Right hindlimb (tissue), 1 donor: ENCODE data around the gene UTP4.
A peak's percentile ranks its signal among the peaks of the same experiment; 100 is the strongest.

Experiments used
- DNase-seq: peaks from one replicate; pipeline ENCODE4 v3.0.0-alpha.2; 2018

The UTP4 gene

GRCh38 chr16:69180011-69180338, 47.5 kb downstream of the UTP4 start:
- no peak for DNase-seq

GRCh38 chr16:69182730-69183416, 50.4 kb downstream of the UTP4 start:
- peak; percentile 68 for DNase-seq

- DNase-seq, result peak; percentile 94
Measured at GRCh38 chr16:69186642-69187445, 54.4 kb downstream of the UTP4 start, which contains the start of gene SNTB2. SNTB2 (plus strand) TSS chr16:69187164; CDS start chr16:69187167, 3 bp downstream.

- DNase-seq, result peak; percentile 69
Measured at GRCh38 chr16:69187446-69188235, 55.2 kb downstream of the UTP4 start.

GRCh38 chr16:69188236-69188549, 55.7 kb downstream of the UTP4 start:
- no peak for DNase-seq

- no peak for DNase-seq
Measured at GRCh38 chr16:69188716-69189115, 56.3 kb downstream of the UTP4 start.

GRCh38 chr16:69190046-69190588, 57.7 kb downstream of the UTP4 start:
- no peak for DNase-seq

GRCh38 chr16:69190598-69190997, 58.1 kb downstream of the UTP4 start:
- DNase-seq, result no peak

- DNase-seq, result no peak
Measured at GRCh38 chr16:69191136-69191535, 58.7 kb downstream of the UTP4 start.

GRCh38 chr16:69193855-69194254, 61.4 kb downstream of the UTP4 start:
- DNase-seq, result no peak

GRCh38 chr16:69194488-69194887, 62.0 kb downstream of the UTP4 start:
- DNase-seq, result no peak

- no peak for DNase-seq
Measured at GRCh38 chr16:69195369-69196029, 63.0 kb downstream of the UTP4 start.

- DNase-seq, result no peak
Measured at GRCh38 chr16:69197573-69197972, 65.1 kb downstream of the UTP4 start.

GRCh38 chr16:69199382-69199781, 66.9 kb downstream of the UTP4 start:
- DNase-seq, result no peak

- DNase-seq, result no peak
Measured at GRCh38 chr16:69201291-69201690, 68.8 kb downstream of the UTP4 start.

- DNase-seq, result no peak
Measured at GRCh38 chr16:69201787-69202186, 69.3 kb downstream of the UTP4 start.

- no peak for DNase-seq
Measured at GRCh38 chr16:69204172-69204571, 71.7 kb downstream of the UTP4 start.

GRCh38 chr16:69209735-69210134, 77.3 kb downstream of the UTP4 start:
- no peak for DNase-seq

- no peak for DNase-seq
Measured at GRCh38 chr16:69217433-69217832, 85.0 kb downstream of the UTP4 start.
